ENCODE data around the gene APOL6. TPM values are rescaled to one million over a fixed set of nuclear protein-coding genes. Genes with fewer than 3 reads are reported as not detected.

APOL6 gene
- polyA plus RNA-seq, 2 of the 4 experiments (the other 2 are of a cell fraction): 1.3 to 2.7 TPM

GRCh38 chr22:35681454-35682052, 33.3 kb downstream of the APOL6 start (continued):
- TF ChIP-seq NPAS2 (CRISPR knock-in tag; IDR thresholded peaks at IDR 0.05; ENCODE audit: borderline replicate concordance): no peak
- no peak for TF ChIP-seq BHLHE40 (IDR thresholded peaks at IDR 0.05; ENCODE audit: low read depth, low read length)
- no peak for TF ChIP-seq CHD2 (IDR thresholded peaks at IDR 0.05; ENCODE audit: low read length, partially characterized antibody)
- no peak for TF ChIP-seq KDM1A (IDR thresholded peaks at IDR 0.05; ENCODE audit: low read depth)
- no peak for TF ChIP-seq HDAC2 (IDR thresholded peaks at IDR 0.05)
- no peak for TF ChIP-seq GATA3 (IDR thresholded peaks at IDR 0.05; ENCODE audit: borderline replicate concordance)
- TF ChIP-seq FOSB (CRISPR knock-in tag; IDR thresholded peaks at IDR 0.05): no peak
- no peak for TF ChIP-seq ZNF302 (CRISPR knock-in tag; IDR thresholded peaks at IDR 0.05)
- TF ChIP-seq CTCF (IDR thresholded peaks at IDR 0.05): no peak

GRCh38 chr22:35683560-35683959, 35.3 kb downstream of the APOL6 start:
- no peak for ATAC-seq
- Histone ChIP-seq H3K4me3 (no peak overlapping the region), H3K4me1 (no peaks in the 10 kb centered on the region), H3K9me3 (no peaks in the 10 kb centered on the region), H3K4me2 (no peak overlapping the region), H3K27ac (no peak overlapping the region)
- TF ChIP-seq KDM5A (IDR thresholded peaks at IDR 0.05) (no peak), POLR2AphosphoS2 (conservative IDR thresholded peaks at IDR 0.05; ENCODE audit: low read length) (no peak), SREBF2 (IDR thresholded peaks at IDR 0.05) (no peak), JUN (IDR thresholded peaks at IDR 0.05) (no peak), ZC3H11A (IDR thresholded peaks at IDR 0.05) (no peak), CBX2 (IDR thresholded peaks at IDR 0.05; ENCODE audit: borderline replicate concordance, low read depth) (no peak), MYC (IDR thresholded peaks at IDR 0.05; ENCODE audit: borderline replicate concordance, low read length) (no peak), NFE2L2 (conservative IDR thresholded peaks at IDR 0.05; ENCODE audit: low read length) (no peak), HEYL (CRISPR knock-in tag; IDR thresholded peaks at IDR 0.05) (no peak), FOSL2 (IDR thresholded peaks at IDR 0.05) (no peak), FOSL2 (CRISPR knock-in tag; IDR thresholded peaks at IDR 0.05) (no peak)
- CTCF ChIA-PET: interaction anchor here (1.1 to 1.5 kb wide), 2 partner anchors 10 to 27 kb away, joined by 3 read pairs; no protein-coding TSS in a partner anchor
- POLR2A ChIA-PET: no interaction called here
- WGBS (ENCODE audit: missing lambda C conversion rate): 9% methylated on average over 1 of the region's 1 CpG
- FAIRE-seq: no peak
- no peak for DNase-seq (ENCODE audit: low read depth in 1 of 2, low spot score in 1 of 2)

- WGBS (ENCODE audit: missing lambda C conversion rate): 72% methylated on average over 3 of the region's 3 CpGs
- no peak overlapping the region for H3K4me2 ChIP-seq
- H3K27ac ChIP-seq: no peak overlapping the region
- TF ChIP-seq RAD21 (conservative IDR thresholded peaks at IDR 0.05 in 1 of 2, IDR thresholded peaks at IDR 0.05 in 1 of 2): peak in 1 of 2 experiments; percentile 26; a peak in 1 of 5 replicates
- peak; percentile 26 for TF ChIP-seq MAFK (IDR thresholded peaks at IDR 0.05; ENCODE audit: partially characterized antibody)
- no peak for TF ChIP-seq ZC3H11A (IDR thresholded peaks at IDR 0.05)
- no peak for TF ChIP-seq HEYL (CRISPR knock-in tag; IDR thresholded peaks at IDR 0.05)
- TF ChIP-seq CHD2 (IDR thresholded peaks at IDR 0.05; ENCODE audit: low read length, partially characterized antibody): no peak
- TF ChIP-seq BHLHE40 (IDR thresholded peaks at IDR 0.05; ENCODE audit: low read depth, low read length): no peak
- TF ChIP-seq KDM5A (IDR thresholded peaks at IDR 0.05): no peak
- ChIA-PET POLR2A (no interaction called here), CTCF (interaction anchor here (0.8 to 1.5 kb wide), 4 partner anchors 11 to 27 kb away, joined by 3 to 5 read pairs (median 3); no protein-coding TSS in a partner anchor)
- no peak for FAIRE-seq
- no peak overlapping the region for H3K4me3 ChIP-seq
- H3K4me1 ChIP-seq: no peaks in the 10 kb centered on the region
- peak in 1 of 2 experiments; percentile 25 for DNase-seq (ENCODE audit: low read depth in 1 of 2, low spot score in 1 of 2)
- ATAC-seq: no peak
- H3K9me3 ChIP-seq: no peaks in the 10 kb centered on the region
Measured at GRCh38 chr22:35684270-35684700, 36.0 kb downstream of the APOL6 start.

GRCh38 chr22:35684732-35685131, 36.5 kb downstream of the APOL6 start:
- FAIRE-seq (no peak), DNase-seq (ENCODE audit: low read depth in 1 of 2, low spot score in 1 of 2) (no peak), ATAC-seq (no peak)
- TF ChIP-seq TP53 (CRISPR knock-in tag; IDR thresholded peaks at IDR 0.05) (no peak), ESRRA (IDR thresholded peaks at IDR 0.05; ENCODE audit: borderline replicate concordance, low read length) (no peak), JUN (IDR thresholded peaks at IDR 0.05) (no peak), HOXB13 (CRISPR knock-in tag; IDR thresholded peaks at IDR 0.05; ENCODE audit: low read depth) (no peak), FOSB (CRISPR knock-in tag; IDR thresholded peaks at IDR 0.05) (no peak), SMC3 (IDR thresholded peaks at IDR 0.05) (no peak), NR3C1 (IDR thresholded peaks at IDR 0.05) (no peak), POLR2AphosphoS2 (conservative IDR thresholded peaks at IDR 0.05; ENCODE audit: low read length) (no peak)
- TF ChIP-seq, protein P1, sequence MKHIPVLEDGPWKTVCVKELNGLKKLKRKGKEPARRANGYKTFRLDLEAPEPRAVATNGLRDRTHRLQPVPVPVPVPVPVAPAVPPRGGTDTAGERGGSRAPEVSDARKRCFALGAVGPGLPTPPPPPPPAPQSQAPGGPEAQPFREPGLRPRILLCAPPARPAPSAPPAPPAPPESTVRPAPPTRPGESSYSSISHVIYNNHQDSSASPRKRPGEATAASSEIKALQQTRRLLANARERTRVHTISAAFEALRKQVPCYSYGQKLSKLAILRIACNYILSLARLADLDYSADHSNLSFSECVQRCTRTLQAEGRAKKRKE (CRISPR knock-in tag; IDR thresholded peaks at IDR 0.05; ENCODE audit: low read depth): no peak
- Histone ChIP-seq H3K27ac (no peak overlapping the region), H3K4me3 (no peak overlapping the region), H3K4me2 (no peak overlapping the region), H3K9me3 (no peaks in the 10 kb centered on the region), H3K4me1 (no peaks in the 10 kb centered on the region)
- CTCF ChIA-PET: interaction anchor here (0.8 to 1.5 kb wide), 4 partner anchors 11 to 28 kb away, joined by 3 to 5 read pairs (median 3); no protein-coding TSS in a partner anchor
- POLR2A ChIA-PET: no interaction called here
